Mucosa of stomach (tissue), 1 donor: ENCODE results near the gene TRPM3.

ENCODE experiments used
- H3K27me3 ChIP-seq: one replicate; pipeline ENCODE4 v1.7.0; 2013; ENCODE audit warnings: mild to moderate bottlenecking, low read length; ENCODE audit not compliant: control insufficient read depth, insufficient read depth
- H3K36me3 ChIP-seq: one replicate; pipeline ENCODE4 v1.7.0; 2013; ENCODE audit warnings: low read length; ENCODE audit not compliant: control insufficient read depth, insufficient read depth
- H3K4me1 ChIP-seq: one replicate; pipeline ENCODE4 v1.7.0; 2013; ENCODE audit warnings: mild to moderate bottlenecking, low read length; ENCODE audit not compliant: control insufficient read depth, insufficient read depth
- H3K4me3 ChIP-seq: one replicate; pipeline ENCODE4 v1.7.0; 2013; ENCODE audit warnings: low read length
- H3K9ac ChIP-seq: one replicate; pipeline ENCODE4 v1.7.0; 2013; ENCODE audit warnings: mild to moderate bottlenecking, low read length, moderate library complexity
- H3K9me3 ChIP-seq: one replicate; pipeline ENCODE4 v1.7.0; 2013; ENCODE audit warnings: mild to moderate bottlenecking, low read length, moderate library complexity; ENCODE audit not compliant: control insufficient read depth
- donor health status: Pancreatic carcinoma.

The TRPM3 gene

GRCh38 chr9:70588999-70589398 lies 532.4 kb downstream of the TRPM3 start:
- no peak overlapping the region for H3K9ac ChIP-seq
- H3K4me1 ChIP-seq: peaks cover 6% of the 10 kb centered on the region
- H3K9me3 ChIP-seq: no peaks in the 10 kb centered on the region

GRCh38 chr9:70588381-70588780 lies 533.0 kb downstream of the TRPM3 start:
- Histone ChIP-seq H3K9ac (no peak overlapping the region), H3K4me3 (no peak overlapping the region), H3K9me3 (no peaks in the 10 kb centered on the region), H3K27me3 (no peaks in the 10 kb centered on the region), H3K4me1 (peaks cover 6% of the 10 kb centered on the region), H3K36me3 (no peaks in the 10 kb centered on the region)

More at GRCh38 chr9:70588999-70589398, 532.4 kb downstream of the TRPM3 start:
- Histone ChIP-seq H3K4me3 (no peak overlapping the region), H3K36me3 (no peaks in the 10 kb centered on the region), H3K27me3 (no peaks in the 10 kb centered on the region)

DNA sequence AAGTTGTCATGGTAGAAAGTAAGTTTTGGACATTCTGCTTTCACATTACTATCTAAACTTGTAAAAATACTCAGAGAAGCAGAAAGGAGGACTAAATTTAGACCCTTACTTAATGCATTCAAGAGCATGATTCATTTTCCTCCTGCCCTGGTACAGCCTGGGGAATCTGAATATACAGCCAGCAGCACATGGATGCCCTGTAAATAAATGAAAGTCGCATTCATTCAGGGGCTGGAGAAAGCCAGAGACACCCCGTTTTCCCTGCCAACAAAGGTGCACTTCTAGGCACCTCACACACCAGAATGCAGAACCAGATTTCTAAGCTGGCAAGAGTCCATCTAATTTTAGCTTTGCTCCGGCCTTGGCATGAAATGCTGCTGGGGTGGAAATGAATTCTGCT lies 534.2 kb downstream of the TRPM3 start:
- no peaks in the 10 kb centered on the region for H3K36me3 ChIP-seq
- H3K9me3 ChIP-seq: no peaks in the 10 kb centered on the region
- no peak overlapping the region for H3K4me3 ChIP-seq
- H3K27me3 ChIP-seq: no peaks in the 10 kb centered on the region
- H3K4me1 ChIP-seq: peaks cover 4% of the 10 kb centered on the region
- no peak overlapping the region for H3K9ac ChIP-seq

DNA sequence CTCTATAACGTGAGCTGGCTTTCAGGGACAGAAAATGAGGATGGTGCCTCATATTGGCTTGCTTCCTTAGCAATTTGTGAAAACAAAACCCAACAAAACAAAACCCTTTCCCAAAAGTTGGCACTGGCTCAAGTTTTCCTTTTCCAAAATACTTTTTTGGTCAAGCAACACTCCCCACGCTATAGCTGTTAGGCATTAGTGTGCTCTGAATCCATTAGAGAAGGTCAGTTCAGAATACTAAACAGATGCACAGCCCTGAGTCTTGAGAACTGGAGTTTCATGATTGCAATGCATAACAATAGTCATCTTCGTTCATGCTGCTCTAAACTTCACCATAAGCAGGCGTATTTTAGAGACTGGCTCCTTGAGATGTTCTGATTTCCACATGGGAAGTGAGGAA lies 534.9 kb downstream of the TRPM3 start:
- Histone ChIP-seq H3K27me3 (no peaks in the 10 kb centered on the region), H3K4me1 (no peaks in the 10 kb centered on the region), H3K9me3 (no peaks in the 10 kb centered on the region), H3K9ac (no peak overlapping the region), H3K4me3 (no peak overlapping the region), H3K36me3 (no peaks in the 10 kb centered on the region)

DNA sequence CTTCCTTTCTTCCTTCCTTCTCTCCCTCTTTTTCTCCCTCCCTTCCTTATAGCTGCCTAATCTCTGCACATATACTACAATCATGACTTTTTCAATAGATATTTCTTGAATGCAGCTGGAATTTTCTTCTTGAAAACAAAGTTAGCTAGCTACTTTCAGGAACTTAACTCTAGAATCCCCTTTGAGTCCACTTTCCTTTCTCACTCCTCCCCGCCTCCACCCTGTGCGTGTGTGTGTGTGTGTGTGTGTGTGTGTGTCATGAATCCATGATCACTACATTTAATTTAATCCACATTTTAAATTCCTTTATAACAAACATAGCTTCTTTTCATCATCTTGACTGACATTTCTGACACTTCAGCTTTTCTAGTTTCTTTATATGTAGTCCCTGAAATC lies 539.5 kb downstream of the TRPM3 start:
- Histone ChIP-seq H3K36me3 (no peaks in the 10 kb centered on the region), H3K4me1 (peaks cover 8% of the 10 kb centered on the region), H3K4me3 (no peak overlapping the region), H3K9ac (no peak overlapping the region), H3K27me3 (no peaks in the 10 kb centered on the region), H3K9me3 (no peaks in the 10 kb centered on the region)

- Histone ChIP-seq H3K36me3 (no peaks in the 10 kb centered on the region), H3K9ac (no peak overlapping the region), H3K4me3 (no peak overlapping the region), H3K27me3 (no peaks in the 10 kb centered on the region), H3K4me1 (peaks cover 12% of the 10 kb centered on the region), H3K9me3 (no peaks in the 10 kb centered on the region)
Observed at GRCh38 chr9:70581214-70581954, 540.0 kb downstream of the TRPM3 start.

DNA sequence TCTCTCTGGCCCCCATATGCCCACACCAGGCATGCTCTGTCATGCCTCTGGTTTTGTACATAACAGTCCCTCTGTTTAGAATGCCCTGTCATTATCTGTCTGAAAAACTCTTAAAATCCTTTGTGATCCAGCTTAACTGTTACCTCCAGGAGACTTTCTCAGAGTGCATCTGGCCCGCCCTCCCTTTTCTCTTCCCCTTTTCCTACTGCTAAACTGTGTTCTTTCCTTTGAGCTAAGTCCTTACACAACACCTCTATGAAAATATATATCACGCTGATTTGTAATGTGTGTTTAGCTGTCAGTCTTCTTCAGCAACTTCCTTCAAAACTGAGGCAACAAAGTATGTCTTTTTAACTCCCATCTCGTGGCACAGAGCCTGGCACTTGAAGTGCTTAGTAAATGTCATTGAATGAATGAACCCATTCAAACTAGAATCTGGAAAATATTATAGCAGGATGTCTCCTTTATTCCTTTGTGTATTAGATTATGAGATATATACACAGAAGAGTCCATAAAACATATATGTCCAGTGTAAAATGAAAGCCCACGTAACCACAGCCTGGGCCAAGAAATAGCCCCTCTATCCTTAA lies 540.7 kb downstream of the TRPM3 start:
- Histone ChIP-seq H3K36me3 (no peaks in the 10 kb centered on the region), H3K9me3 (no peaks in the 10 kb centered on the region), H3K27me3 (no peaks in the 10 kb centered on the region), H3K9ac (no peak overlapping the region), H3K4me3 (no peak overlapping the region), H3K4me1 (peaks cover 12% of the 10 kb centered on the region)

GRCh38 chr9:70579686-70580085 lies 541.7 kb downstream of the TRPM3 start:
- Histone ChIP-seq H3K4me3 (no peak overlapping the region), H3K36me3 (no peaks in the 10 kb centered on the region), H3K9me3 (no peaks in the 10 kb centered on the region), H3K4me1 (peaks cover 12% of the 10 kb centered on the region), H3K27me3 (no peaks in the 10 kb centered on the region), H3K9ac (no peak overlapping the region)

- Histone ChIP-seq H3K4me3 (no peak overlapping the region), H3K9ac (no peak overlapping the region), H3K9me3 (no peaks in the 10 kb centered on the region), H3K27me3 (no peaks in the 10 kb centered on the region), H3K36me3 (no peaks in the 10 kb centered on the region), H3K4me1 (peaks cover 12% of the 10 kb centered on the region)
Observed at GRCh38 chr9:70578720-70579119, 542.7 kb downstream of the TRPM3 start.

DNA sequence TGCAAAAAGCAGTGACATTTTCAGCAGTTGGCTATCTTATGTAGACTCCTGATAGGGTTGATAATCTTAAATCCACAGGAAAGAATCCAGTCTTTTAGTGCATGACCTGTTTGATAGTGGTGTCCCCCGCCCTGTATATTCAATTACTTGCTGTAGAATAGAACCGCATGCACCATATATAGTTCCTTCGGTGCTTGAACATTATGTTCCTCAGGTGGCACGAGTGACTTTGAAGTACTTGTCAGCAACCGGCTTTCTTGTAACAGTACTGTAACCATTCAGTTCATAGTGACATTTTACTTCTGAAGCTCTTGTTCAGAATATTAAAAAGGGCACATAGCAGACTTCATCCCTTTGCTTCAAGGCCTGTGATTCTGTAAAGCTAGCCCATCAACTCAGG lies 543.8 kb downstream of the TRPM3 start:
- H3K9ac ChIP-seq: no peak overlapping the region
- no peaks in the 10 kb centered on the region for H3K9me3 ChIP-seq
- H3K36me3 ChIP-seq: no peaks in the 10 kb centered on the region
- H3K4me3 ChIP-seq: no peak overlapping the region
- peaks cover 12% of the 10 kb centered on the region for H3K4me1 ChIP-seq
- H3K27me3 ChIP-seq: no peaks in the 10 kb centered on the region

DNA sequence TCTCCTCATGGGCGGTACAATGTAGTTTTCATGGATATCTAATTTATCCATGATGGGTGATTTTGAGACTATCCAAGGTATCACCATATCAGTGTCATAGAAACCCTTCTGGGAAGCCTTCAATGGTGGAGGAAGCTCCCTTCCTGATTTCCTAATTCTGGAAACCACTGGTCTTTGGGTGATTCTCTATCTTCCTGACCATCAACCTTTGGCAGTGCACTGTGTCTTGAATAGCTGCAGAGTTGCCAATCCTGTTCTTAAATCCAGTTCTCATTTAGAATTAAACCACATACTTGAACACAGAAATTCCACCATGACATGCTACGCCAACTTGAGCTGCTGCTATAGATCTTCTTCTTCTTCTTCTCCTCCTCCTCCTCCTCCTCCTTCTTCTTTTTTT lies 545.3 kb downstream of the TRPM3 start:
- no peak overlapping the region for H3K9ac ChIP-seq
- H3K27me3 ChIP-seq: no peaks in the 10 kb centered on the region
- H3K4me3 ChIP-seq: no peak overlapping the region
- no peaks in the 10 kb centered on the region for H3K36me3 ChIP-seq
- H3K4me1 ChIP-seq: peaks cover 12% of the 10 kb centered on the region
- no peaks in the 10 kb centered on the region for H3K9me3 ChIP-seq

DNA sequence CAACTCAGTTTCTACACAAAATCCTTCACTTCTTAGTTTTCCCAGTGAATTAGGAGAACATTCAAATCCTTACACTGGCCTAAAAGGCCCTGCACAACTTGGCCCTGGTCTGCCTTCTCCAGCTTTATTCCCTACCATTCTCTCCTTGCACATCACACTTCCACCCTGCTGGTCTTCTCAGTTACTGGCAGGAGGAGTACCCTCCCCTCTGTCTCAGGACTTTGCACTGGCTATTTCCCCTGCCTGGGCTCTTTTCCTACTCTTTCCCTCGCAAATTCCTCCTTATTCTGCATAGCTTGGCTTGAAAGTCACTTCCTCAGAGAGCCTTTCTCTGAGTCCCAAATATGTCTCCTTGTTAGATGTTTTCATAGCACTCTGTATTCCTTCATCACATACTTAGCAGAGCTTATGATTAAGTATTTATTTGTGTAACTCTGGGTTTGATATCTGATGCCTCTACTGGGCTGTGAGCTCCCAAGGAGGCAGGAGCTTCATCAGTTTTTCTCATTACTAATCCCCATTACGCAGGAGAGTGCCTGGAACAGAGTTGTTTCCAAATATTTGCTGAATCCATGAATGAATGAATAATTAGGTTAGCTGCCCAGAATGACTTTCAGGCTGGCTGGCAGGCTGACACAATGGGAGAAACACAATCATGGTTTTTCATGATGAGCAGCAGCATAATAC lies 547.1 kb downstream of the TRPM3 start:
- Histone ChIP-seq H3K4me3 (no peak overlapping the region), H3K27me3 (no peaks in the 10 kb centered on the region), H3K9ac (no peak overlapping the region), H3K36me3 (no peaks in the 10 kb centered on the region), H3K4me1 (peaks cover 12% of the 10 kb centered on the region), H3K9me3 (no peaks in the 10 kb centered on the region)
